OCI-LY7 (cell line): ENCODE results near the gene GRIA4. TPM values are rescaled to one million over a fixed set of nuclear protein-coding genes. Genes with fewer than 3 reads are reported as not detected.

ENCODE experiments used
- BruUV-seq: library from RNA; stranded (reverse); fragments of 400-500 nt; replicated peaks from 2 replicates; lab custom pipeline; 2021; lab: Mats Ljungman, UMichigan
- CTCF ChIA-PET: fragments of 300-600 bp; sonication (Branson Sonifier 250); formaldehyde crosslinking; loops from one replicate; lab custom pipeline; 2022; ENCODE audit warnings: antibody characterized with exemption; ENCODE audit not compliant: unreplicated experiment; lab: Charles Lee
- POLR2A ChIA-PET: fragments of 300-600 bp; sonication (Branson Sonifier 250); formaldehyde crosslinking; loops from one replicate; lab custom pipeline; 2022; ENCODE audit warnings: antibody characterized with exemption; lab: Charles Lee
- DNase-seq: peaks from one replicate; pipeline ENCODE4 v3.0.0-alpha.2; 2015; ENCODE audit warnings: low spot score
- H2AFZ ChIP-seq: fragments of 200-600 bp; sonication (generic), shearing (Covaris generic); 2 replicates; pipeline ENCODE4 v1.6.1; 2014; ENCODE audit warnings: mild to moderate bottlenecking, antibody characterized with exemption, low read length, moderate library complexity
- H3K27ac ChIP-seq: fragments of 200-600 bp; sonication (generic); 2 replicates; pipeline ENCODE4 v1.5.1; 2014; ENCODE audit warnings: mixed run types, low read depth, mild to moderate bottlenecking, moderate library complexity, low read length, inconsistent platforms; ENCODE audit not compliant: poor library complexity, severe bottlenecking
- H3K36me3 ChIP-seq: fragments of 200-600 bp; sonication (generic); 2 replicates; pipeline ENCODE4 v1.6.1; 2014; ENCODE audit warnings: mild to moderate bottlenecking, antibody characterized with exemption, low read length, moderate library complexity, mixed read lengths; ENCODE audit not compliant: insufficient read depth
- H3K4me1 ChIP-seq: fragments of 200-600 bp; sonication (generic); 2 replicates; pipeline ENCODE4 v1.5.1; 2014; ENCODE audit warnings: mild to moderate bottlenecking, low read length; ENCODE audit not compliant: insufficient read depth, poor library complexity, severe bottlenecking
- H3K4me2 ChIP-seq: fragments of 200-600 bp; sonication (generic); 2 replicates; pipeline ENCODE4 v1.6.1; 2014; ENCODE audit warnings: mild to moderate bottlenecking, low read length
- H3K4me3 ChIP-seq: fragments of 200-600 bp; sonication (generic); 2 replicates; pipeline ENCODE4 v1.5.1; 2014; ENCODE audit warnings: mild to moderate bottlenecking, low read depth, low read length; ENCODE audit not compliant: poor library complexity, severe bottlenecking
- H3K79me2 ChIP-seq: fragments of 200-600 bp; sonication (generic); 2 replicates; pipeline ENCODE4 v1.6.1; 2016; ENCODE audit warnings: low read depth, mild to moderate bottlenecking, low read length, moderate library complexity, mixed read lengths; ENCODE audit not compliant: insufficient read depth
- H3K9me2 ChIP-seq: fragments of 200-600 bp; sonication (generic); 2 replicates; pipeline ENCODE4 v1.6.1; 2016; ENCODE audit warnings: mild to moderate bottlenecking, low read length, mixed read lengths; ENCODE audit not compliant: insufficient read depth
- H3K9me3 ChIP-seq: fragments of 200-600 bp; sonication (generic); 2 replicates; pipeline ENCODE4 v1.6.1; 2014; ENCODE audit warnings: mild to moderate bottlenecking, mixed run types, low read length, mixed read lengths
- H4K20me1 ChIP-seq: fragments of 200-600 bp; sonication (generic); 2 replicates; pipeline ENCODE4 v1.6.1; 2014; ENCODE audit warnings: mild to moderate bottlenecking, antibody characterized with exemption, low read length, moderate library complexity, mixed read lengths; ENCODE audit not compliant: insufficient read depth
- EZH2phosphoT487 ChIP-seq: fragments of 200-600 bp; sonication (generic); IDR thresholded peaks from 2 replicates; pipeline ENCODE4 v1.6.1; 2018; ENCODE audit warnings: low read depth, borderline replicate concordance, mild to moderate bottlenecking, mixed run types, antibody characterized with exemption, low read length, moderate library complexity, mixed read lengths
- intact Hi-C: fragments of 100-400 bp; cut with micrococcal nuclease; formaldehyde crosslinking; loops from one replicate; pipeline ENCODE4 v1.10.0; 2022; ENCODE audit not compliant: unreplicated experiment
- total RNA-seq, 2 experiments: library from RNA; depleted of rRNA in 1 of 2; stranded (reverse); fragments of >200 nt in 1 of 2; shearing (Covaris generic) in 1 of 2; gene quantifications; 2 replicates each; pipeline ENCODE4 v1.2.3, GENCODE V29; 2014 to 2022
- TF ChIP-seq, protein P1 (sequence below): fragments of 200-600 bp; sonication (generic); conservative IDR thresholded peaks from 2 replicates; pipeline ENCODE4 v1.5.1; 2014; ENCODE audit warnings: mild to moderate bottlenecking, antibody characterized with exemption, low read length, moderate library complexity, mixed read lengths

The GRIA4 gene
- total RNA-seq, 2 experiments from 2014 or later: not detected

DNA sequence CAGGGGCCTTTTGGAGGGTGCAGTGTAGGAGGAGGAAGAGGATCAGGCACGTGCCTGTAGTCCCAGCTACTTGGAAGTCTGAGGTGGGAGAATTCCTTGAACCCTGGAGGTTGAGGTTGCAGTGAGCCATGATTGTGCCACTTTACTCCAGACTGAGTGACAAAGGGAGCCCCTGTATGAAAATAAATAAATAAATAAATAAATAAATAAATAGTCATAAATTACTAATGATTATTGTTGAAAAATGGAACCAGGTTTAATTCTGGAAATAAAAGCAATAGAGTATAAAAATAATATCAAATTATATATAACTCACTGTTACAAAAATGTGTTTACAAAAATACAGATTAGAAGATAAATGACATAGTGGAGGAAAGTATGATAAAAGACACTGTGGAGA is 37.9 kb downstream of the GRIA4 start:
- ChIA-PET CTCF (no interaction called here), POLR2A (no interaction called here)
- H4K20me1 ChIP-seq: no peaks in the 10 kb centered on the region
- intact Hi-C loops: no loop called here
- H3K4me1 ChIP-seq: no peaks in the 10 kb centered on the region
- no peaks in the 10 kb centered on the region for H3K36me3 ChIP-seq
- DNase-seq: no peak
- no TSS peak for BruUV-seq
- no peak overlapping the region for H3K4me2 ChIP-seq
- H3K9me2 ChIP-seq: no peaks in the 10 kb centered on the region
- no peaks in the 10 kb centered on the region for H3K9me3 ChIP-seq
- no peak overlapping the region for H3K4me3 ChIP-seq
- no peaks in the 10 kb centered on the region for H3K79me2 ChIP-seq
- no peak overlapping the region for H2AFZ ChIP-seq
- TF ChIP-seq EZH2phosphoT487: no peak
- TF ChIP-seq, protein P1, sequence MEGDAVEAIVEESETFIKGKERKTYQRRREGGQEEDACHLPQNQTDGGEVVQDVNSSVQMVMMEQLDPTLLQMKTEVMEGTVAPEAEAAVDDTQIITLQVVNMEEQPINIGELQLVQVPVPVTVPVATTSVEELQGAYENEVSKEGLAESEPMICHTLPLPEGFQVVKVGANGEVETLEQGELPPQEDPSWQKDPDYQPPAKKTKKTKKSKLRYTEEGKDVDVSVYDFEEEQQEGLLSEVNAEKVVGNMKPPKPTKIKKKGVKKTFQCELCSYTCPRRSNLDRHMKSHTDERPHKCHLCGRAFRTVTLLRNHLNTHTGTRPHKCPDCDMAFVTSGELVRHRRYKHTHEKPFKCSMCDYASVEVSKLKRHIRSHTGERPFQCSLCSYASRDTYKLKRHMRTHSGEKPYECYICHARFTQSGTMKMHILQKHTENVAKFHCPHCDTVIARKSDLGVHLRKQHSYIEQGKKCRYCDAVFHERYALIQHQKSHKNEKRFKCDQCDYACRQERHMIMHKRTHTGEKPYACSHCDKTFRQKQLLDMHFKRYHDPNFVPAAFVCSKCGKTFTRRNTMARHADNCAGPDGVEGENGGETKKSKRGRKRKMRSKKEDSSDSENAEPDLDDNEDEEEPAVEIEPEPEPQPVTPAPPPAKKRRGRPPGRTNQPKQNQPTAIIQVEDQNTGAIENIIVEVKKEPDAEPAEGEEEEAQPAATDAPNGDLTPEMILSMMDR: no peak
- H3K27ac ChIP-seq: no peak overlapping the region

DNA sequence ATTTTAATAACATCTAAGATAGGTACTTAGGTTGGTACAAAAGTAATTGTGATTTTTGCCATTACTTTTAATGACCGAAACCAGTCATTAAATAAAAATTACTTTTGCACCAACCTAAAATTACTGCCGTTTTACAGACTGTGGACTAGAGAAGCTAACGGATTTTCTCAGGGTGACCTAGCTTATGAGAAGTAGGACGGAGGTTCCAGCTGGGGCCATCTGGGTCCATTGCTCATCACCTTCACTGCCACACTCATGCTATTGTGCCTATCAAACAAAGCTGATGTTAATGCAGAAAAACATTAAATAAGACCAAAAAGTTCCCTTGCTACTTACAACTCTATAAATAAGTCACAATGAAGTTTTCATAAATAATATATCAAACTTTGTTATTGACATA is 38.9 kb downstream of the GRIA4 start:
- BruUV-seq: no TSS peak

DNA sequence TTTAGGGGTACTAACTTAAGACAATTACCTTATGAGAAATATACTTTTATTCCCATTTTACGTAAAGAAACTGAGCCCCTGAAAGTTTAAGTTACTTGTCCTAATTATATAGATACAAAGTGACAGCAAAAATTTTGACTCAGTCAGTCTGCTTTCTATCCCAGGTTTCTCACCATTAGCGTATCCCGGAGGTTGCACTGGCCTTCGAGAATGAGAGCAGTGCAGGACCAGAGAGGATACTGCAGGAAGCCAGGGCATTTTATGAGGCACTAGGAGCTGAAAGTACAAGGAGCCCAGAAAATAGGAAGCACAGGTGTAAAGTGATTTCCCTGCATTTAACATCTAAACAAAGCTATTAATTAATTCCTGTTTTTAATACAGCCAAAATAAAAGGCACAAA is 55.4 kb downstream of the GRIA4 start:
- BruUV-seq: no TSS peak
- POLR2A ChIA-PET: no interaction called here
- H2AFZ ChIP-seq: no peak overlapping the region
- H3K4me3 ChIP-seq: no peak overlapping the region
- CTCF ChIA-PET: no interaction called here
- no peak overlapping the region for H3K27ac ChIP-seq
- no peak overlapping the region for H3K4me2 ChIP-seq
- H3K4me1 ChIP-seq: no peaks in the 10 kb centered on the region
- no peaks in the 10 kb centered on the region for H3K9me3 ChIP-seq
- no peaks in the 10 kb centered on the region for H4K20me1 ChIP-seq
- no peaks in the 10 kb centered on the region for H3K79me2 ChIP-seq
- no peaks in the 10 kb centered on the region for H3K36me3 ChIP-seq
- no peaks in the 10 kb centered on the region; the same call in 1 of the 2 replicates for H3K9me2 ChIP-seq
- TF ChIP-seq, protein P1: no peak
- TF ChIP-seq EZH2phosphoT487: no peak
- intact Hi-C loops: no loop called here
- no peak for DNase-seq

More for the DNA sequence above, 38.9 kb downstream of the GRIA4 start:
- Histone ChIP-seq H3K4me3 (no peak overlapping the region), H4K20me1 (no peaks in the 10 kb centered on the region), H3K9me2 (no peaks in the 10 kb centered on the region), H3K36me3 (no peaks in the 10 kb centered on the region), H3K9me3 (no peaks in the 10 kb centered on the region), H3K4me2 (no peak overlapping the region), H3K27ac (no peak overlapping the region), H2AFZ (no peak overlapping the region), H3K4me1 (no peaks in the 10 kb centered on the region), H3K79me2 (no peaks in the 10 kb centered on the region)
- POLR2A ChIA-PET: no interaction called here
- CTCF ChIA-PET: no interaction called here
- DNase-seq: no peak
- intact Hi-C loops: no loop called here
- TF ChIP-seq EZH2phosphoT487: no peak
- TF ChIP-seq, protein P1: no peak
